ENCODE measurements around the gene ZNF19. TPM values are rescaled to one million over a fixed set of nuclear protein-coding genes. Genes with fewer than 3 reads are reported as not detected.

ZNF19 gene
- total RNA-seq, 1 experiment from 2014 or later: 4.7 TPM

GRCh38 chr16:71464231-71464630 is 24.9 kb downstream of the ZNF19 start:
- no peak overlapping the region for H3K18ac ChIP-seq (ENCODE audit: insufficient read length, low read depth, low read length)
- H4K20me1 ChIP-seq (ENCODE audit: control insufficient read depth, insufficient read depth, insufficient read length): no peaks in the 10 kb centered on the region
- Mint-ChIP-seq H3K27me3 (ENCODE audit: low read depth) (no peaks in the 10 kb centered on the region; the same call in 1 of the 2 replicates), H3K36me3 (ENCODE audit: insufficient read depth in 1 of 3, low read depth in 3 of 3) (no peaks in the 10 kb centered on the region), H3K4me3 (no peak overlapping the region), H3K27ac (no peak overlapping the region; a peak in 1 of 7 replicates), H3K4me1 (peaks cover 13 to 20% of the 10 kb centered on the region in 2 experiments), H3K9me3 (no peaks in the 10 kb centered on the region; a peak in 1 of 5 replicates)
- no peak overlapping the region for H3K9ac ChIP-seq (ENCODE audit: extremely low read depth, insufficient read length, low read length)
- H3K4me2 ChIP-seq (ENCODE audit: insufficient read depth, insufficient read length, low read length): no peak overlapping the region
- no peak overlapping the region for H4K91ac ChIP-seq (ENCODE audit: insufficient read length, low read depth, low read length)
- H3K79me2 ChIP-seq (ENCODE audit: insufficient read depth, low read length): peaks cover 4% of the 10 kb centered on the region; the same call in 1 of the 2 replicates
- no peak overlapping the region for H2BK15ac ChIP-seq (ENCODE audit: low read depth, low read length)
- no peak overlapping the region for H3K56ac ChIP-seq (ENCODE audit: insufficient read length, low read depth, low read length)
- H3K14ac ChIP-seq (ENCODE audit: insufficient read depth, low read length): no peak overlapping the region
- H4K5ac ChIP-seq (ENCODE audit: insufficient read length, low read depth, low read length): no peak overlapping the region
- peaks cover 3% of the 10 kb centered on the region for H3K23me2 ChIP-seq (ENCODE audit: insufficient read length, low read depth, low read length, poor library complexity, severe bottlenecking)
- no peak overlapping the region for H2BK120ac ChIP-seq (ENCODE audit: low read depth, low read length, poor library complexity, severe bottlenecking)
- H3K27ac ChIP-seq (ENCODE audit: insufficient read length, low read depth, low read length): no peak overlapping the region
- no peak overlapping the region for H3T11ph ChIP-seq (ENCODE audit: low read length)
- no peak for DNase-seq
- TF ChIP-seq, protein P1, sequence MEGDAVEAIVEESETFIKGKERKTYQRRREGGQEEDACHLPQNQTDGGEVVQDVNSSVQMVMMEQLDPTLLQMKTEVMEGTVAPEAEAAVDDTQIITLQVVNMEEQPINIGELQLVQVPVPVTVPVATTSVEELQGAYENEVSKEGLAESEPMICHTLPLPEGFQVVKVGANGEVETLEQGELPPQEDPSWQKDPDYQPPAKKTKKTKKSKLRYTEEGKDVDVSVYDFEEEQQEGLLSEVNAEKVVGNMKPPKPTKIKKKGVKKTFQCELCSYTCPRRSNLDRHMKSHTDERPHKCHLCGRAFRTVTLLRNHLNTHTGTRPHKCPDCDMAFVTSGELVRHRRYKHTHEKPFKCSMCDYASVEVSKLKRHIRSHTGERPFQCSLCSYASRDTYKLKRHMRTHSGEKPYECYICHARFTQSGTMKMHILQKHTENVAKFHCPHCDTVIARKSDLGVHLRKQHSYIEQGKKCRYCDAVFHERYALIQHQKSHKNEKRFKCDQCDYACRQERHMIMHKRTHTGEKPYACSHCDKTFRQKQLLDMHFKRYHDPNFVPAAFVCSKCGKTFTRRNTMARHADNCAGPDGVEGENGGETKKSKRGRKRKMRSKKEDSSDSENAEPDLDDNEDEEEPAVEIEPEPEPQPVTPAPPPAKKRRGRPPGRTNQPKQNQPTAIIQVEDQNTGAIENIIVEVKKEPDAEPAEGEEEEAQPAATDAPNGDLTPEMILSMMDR (conservative IDR thresholded peaks at IDR 0.05): no peak
- H3K9me3 ChIP-seq (ENCODE audit: control insufficient read depth, low read depth, low read length): no peaks in the 10 kb centered on the region
- no peak overlapping the region for H4K8ac ChIP-seq (replicated peaks; ENCODE audit: insufficient read length, low read depth, low read length)
- H3K4me1 ChIP-seq (ENCODE audit: insufficient read depth, low read length): no peaks in the 10 kb centered on the region; the same call in 1 of the 2 replicates
- no peak overlapping the region for H3K23ac ChIP-seq (ENCODE audit: insufficient read length, low read depth, low read length)
- no CpG with 5 or more reads among the region's 1 CpG for WGBS (ENCODE audit: extremely low coverage, insufficient read length, low lambda C conversion rate)
- H2BK12ac ChIP-seq (ENCODE audit: insufficient read length, low read depth, low read length): no peak overlapping the region
- no peak overlapping the region for H2BK5ac ChIP-seq (ENCODE audit: insufficient read length, low read length)
- H3K79me1 ChIP-seq (ENCODE audit: insufficient read depth, low read depth, low read length, poor library complexity, severe bottlenecking): no peaks in the 10 kb centered on the region
- no peaks in the 10 kb centered on the region for H3K27me3 ChIP-seq (ENCODE audit: insufficient read depth, low read length)
- H2AK5ac ChIP-seq (ENCODE audit: insufficient read length, low read length): no peak overlapping the region
- no peak overlapping the region for H3K4ac ChIP-seq (ENCODE audit: low read depth, low read length)
- no peak overlapping the region for H2BK20ac ChIP-seq (ENCODE audit: low read depth, low read length, poor library complexity, severe bottlenecking)
- no peak overlapping the region for H2AFZ ChIP-seq (ENCODE audit: low read length)

Data from H9 (cell line).